ENCODE measurements around the gene ING3. TPM values are rescaled to one million over a fixed set of nuclear protein-coding genes. Genes with fewer than 3 reads are reported as not detected.

The ING3 gene
- total and polyA plus RNA-seq, 9 of the 15 experiments (the other 6 are each of a cell fraction or from before 2014, with no cell fraction given): 22.8 to 233 (median 50.4) TPM

GRCh38 chr7:120949393-120949911 is 1.1 kb upstream of the ING3 start (continued):
- TF ChIP-seq ARID3B (CRISPR knock-in tag; IDR thresholded peaks at IDR 0.05; ENCODE audit: borderline replicate concordance) (no peak), POLR2AphosphoS2 (IDR thresholded peaks at IDR 0.05; ENCODE audit: low read length) (no peak), MNT (conservative IDR thresholded peaks at IDR 0.05) (no peak), BRF1 (IDR thresholded peaks at IDR 0.05; ENCODE audit: borderline replicate concordance, extremely low read depth, insufficient read length) (no peak), RB1 (IDR thresholded peaks at IDR 0.05; ENCODE audit: low read depth) (no peak), XRCC5 (IDR thresholded peaks at IDR 0.05; ENCODE audit: low read depth, low read length) (no peak), FOXP1 (CRISPR knock-in tag; IDR thresholded peaks at IDR 0.05) (no peak), HMG20A (CRISPR knock-in tag; conservative IDR thresholded peaks at IDR 0.05) (no peak), MEF2A (IDR thresholded peaks at IDR 0.05; ENCODE audit: control insufficient read depth, low read depth, low read length) (no peak), NR2C1 (IDR thresholded peaks at IDR 0.05) (peak; percentile 23; the same call in 1 of the 2 replicates), NR2C1 (tag; IDR thresholded peaks at IDR 0.05) (no peak), AFF1 (IDR thresholded peaks at IDR 0.05; ENCODE audit: low read depth in 1 of 2, partially characterized antibody in 2 of 2) (peak in 1 of 2 experiments; percentile 61), NFE2 (IDR thresholded peaks at IDR 0.05; ENCODE audit: low read depth) (peak; percentile 42; the same call in 1 of the 2 replicates), ATF3 (IDR thresholded peaks at IDR 0.05) (0 out of 2 replicates have a peak, but pooled peaks have one; percentile 11), ATF3 (CRISPR knock-in tag; conservative IDR thresholded peaks at IDR 0.05) (no peak), MTA1 (IDR thresholded peaks at IDR 0.05; ENCODE audit: borderline replicate concordance) (peak; percentile 60), PHTF2 (CRISPR knock-in tag; IDR thresholded peaks at IDR 0.05) (no peak), TCF7 (IDR thresholded peaks at IDR 0.05; ENCODE audit: borderline replicate concordance) (no peak), POLR2H (tag; IDR thresholded peaks at IDR 0.05; ENCODE audit: low read depth) (peak; percentile 40), NR1H2 (CRISPR knock-in tag; IDR thresholded peaks at IDR 0.05) (no peak), HMBOX1 (IDR thresholded peaks at IDR 0.05) (no peak)
